Adrenal gland (tissue), 5 donors: ENCODE data around the gene QSOX2.

ENCODE experiments used
- POLR2A ChIP-seq, 2 donors: fragments of 450-650 bp; IDR thresholded peaks; one replicate each; pipeline ENCODE4 v1.6.1; 2017; ENCODE audit warnings: antibody characterized with exemption in 2 of 2, mild to moderate bottlenecking in 2 of 2, moderate library complexity in 1 of 2
- TF ChIP-seq, protein P1 (sequence below), 6 experiments: fragments of 450-650 bp in 4 of 6; fragments of 200-600 bp in 2 of 6; sonication (generic) in 1 of 6; IDR thresholded peaks; 1 replicate in 5 of 6; 2 replicates in 1 of 6; pipeline versions ENCODE4 v1.5.1 to v1.8.0; 2016 to 2021; ENCODE audit warnings: antibody characterized with exemption in 6 of 6, mild to moderate bottlenecking in 2 of 6, moderate library complexity in 1 of 6
- donor health status: DM: no; HTN: no; CAD: no.

DNA sequence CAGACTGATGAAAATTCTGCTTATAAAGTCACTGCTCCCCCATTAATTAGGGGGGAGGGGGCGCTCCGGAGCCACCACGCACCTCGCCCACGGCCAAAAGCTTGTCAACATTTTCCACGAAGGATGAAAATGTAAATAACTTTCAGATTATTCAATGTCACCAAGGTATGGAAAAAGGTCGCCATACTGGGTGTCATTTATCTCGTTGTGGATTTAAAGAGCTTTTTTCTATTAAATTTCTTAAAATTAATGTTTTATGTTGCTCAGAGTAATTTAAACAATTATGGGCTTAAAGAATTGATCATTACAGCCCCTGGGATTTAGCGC is 53.7 kb downstream of the QSOX2 start:
- TF ChIP-seq, protein P1, sequence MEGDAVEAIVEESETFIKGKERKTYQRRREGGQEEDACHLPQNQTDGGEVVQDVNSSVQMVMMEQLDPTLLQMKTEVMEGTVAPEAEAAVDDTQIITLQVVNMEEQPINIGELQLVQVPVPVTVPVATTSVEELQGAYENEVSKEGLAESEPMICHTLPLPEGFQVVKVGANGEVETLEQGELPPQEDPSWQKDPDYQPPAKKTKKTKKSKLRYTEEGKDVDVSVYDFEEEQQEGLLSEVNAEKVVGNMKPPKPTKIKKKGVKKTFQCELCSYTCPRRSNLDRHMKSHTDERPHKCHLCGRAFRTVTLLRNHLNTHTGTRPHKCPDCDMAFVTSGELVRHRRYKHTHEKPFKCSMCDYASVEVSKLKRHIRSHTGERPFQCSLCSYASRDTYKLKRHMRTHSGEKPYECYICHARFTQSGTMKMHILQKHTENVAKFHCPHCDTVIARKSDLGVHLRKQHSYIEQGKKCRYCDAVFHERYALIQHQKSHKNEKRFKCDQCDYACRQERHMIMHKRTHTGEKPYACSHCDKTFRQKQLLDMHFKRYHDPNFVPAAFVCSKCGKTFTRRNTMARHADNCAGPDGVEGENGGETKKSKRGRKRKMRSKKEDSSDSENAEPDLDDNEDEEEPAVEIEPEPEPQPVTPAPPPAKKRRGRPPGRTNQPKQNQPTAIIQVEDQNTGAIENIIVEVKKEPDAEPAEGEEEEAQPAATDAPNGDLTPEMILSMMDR (IDR thresholded peaks at IDR 0.05): no peak
- TF ChIP-seq POLR2A (IDR thresholded peaks at IDR 0.05): no peak
